Body of pancreas (tissue), 4 donors: ENCODE measurements around the gene TM9SF1.

Experiments used
- CTCF ChIP-seq, 7 experiments: fragments of 450-650 bp in 4 of 7; fragments of 200-600 bp in 3 of 7; sonication (generic) in 3 of 7; IDR thresholded peaks; one replicate each; pipeline ENCODE4 v1.5.1; 2016 to 2019; ENCODE audit warnings: antibody characterized with exemption in 7 of 7
- POLR2A ChIP-seq, 3 donors: fragments of 450-650 bp; IDR thresholded peaks; one replicate each; pipeline ENCODE4 v1.6.1; 2016; ENCODE audit warnings: antibody characterized with exemption in 3 of 3, mild to moderate bottlenecking in 2 of 3

GRCh38 chr14:24150567-24150966 lies 44.7 kb downstream of the TM9SF1 start:
- TF ChIP-seq CTCF (IDR thresholded peaks at IDR 0.05) = no peak
- no peak for TF ChIP-seq POLR2A (IDR thresholded peaks at IDR 0.05)
